ENCODE results near the gene ITGBL1. TPM values are rescaled to one million over a fixed set of nuclear protein-coding genes. Genes with fewer than 3 reads are reported as not detected.

Gene ITGBL1
- total RNA-seq, 3 donors from 2014 or later (not counting 1 experiment from before 2014, with no cell fraction given): not detected

GRCh38 chr13:101515504-101515903, 63.0 kb downstream of the ITGBL1 start:
- no peak for ATAC-seq
- Histone ChIP-seq H3K27me3 (ENCODE audit: control insufficient read depth, insufficient read depth, low read length) (no peaks in the 10 kb centered on the region), H3K9me3 (ENCODE audit: control insufficient read depth, insufficient read depth, low read length) (no peaks in the 10 kb centered on the region), H3K36me3 (ENCODE audit: control insufficient read depth, insufficient read depth, low read length) (no peaks in the 10 kb centered on the region), H3K4me1 (ENCODE audit: control insufficient read depth, insufficient read depth, low read length) (peaks cover 2% of the 10 kb centered on the region), H3K4me3 (ENCODE audit: low read length) (no peak overlapping the region), H3K27ac (ENCODE audit: low read length) (no peak overlapping the region)
- no peaks in the 10 kb centered on the region for H3K36me3 Mint-ChIP-seq
- no peak for TF ChIP-seq CTCF (IDR thresholded peaks at IDR 0.05)
- no peak for DNase-seq
- H3K4me1 Mint-ChIP-seq: peaks cover 3 to 7% of the 10 kb centered on the region in 2 donors
- no peaks in the 10 kb centered on the region for H3K27me3 Mint-ChIP-seq (ENCODE audit: low read depth in 2 of 2)
- H3K27ac Mint-ChIP-seq: no peak overlapping the region
- intact Hi-C loops (cut with micrococcal nuclease): loop anchor here (10.0 kb wide), 1 partner anchor 1039 kb away; no protein-coding TSS in a partner anchor
- no peak overlapping the region for H3K4me3 Mint-ChIP-seq
- no peaks in the 10 kb centered on the region for H3K9me3 Mint-ChIP-seq
- 69% methylated on average over 3 of the region's 3 CpGs for WGBS (ENCODE audit: insufficient coverage)

GRCh38 chr13:101516262-101516661, 63.8 kb downstream of the ITGBL1 start:
- Histone ChIP-seq H3K4me1 (ENCODE audit: control insufficient read depth, insufficient read depth, low read length) (peaks cover 6% of the 10 kb centered on the region), H3K27ac (ENCODE audit: low read length) (no peak overlapping the region), H3K9me3 (ENCODE audit: control insufficient read depth, insufficient read depth, low read length) (no peaks in the 10 kb centered on the region), H3K4me3 (ENCODE audit: low read length) (no peak overlapping the region), H3K36me3 (ENCODE audit: control insufficient read depth, insufficient read depth, low read length) (no peaks in the 10 kb centered on the region), H3K27me3 (ENCODE audit: control insufficient read depth, insufficient read depth, low read length) (no peaks in the 10 kb centered on the region)
- intact Hi-C loops (cut with micrococcal nuclease): loop anchor here (10.0 kb wide), 1 partner anchor 1039 kb away; no protein-coding TSS in a partner anchor
- H3K9me3 Mint-ChIP-seq: no peaks in the 10 kb centered on the region
- TF ChIP-seq CTCF (IDR thresholded peaks at IDR 0.05): no peak
- no peaks in the 10 kb centered on the region for H3K27me3 Mint-ChIP-seq (ENCODE audit: low read depth in 2 of 2)
- 100% methylated on average over 1 of the region's 2 CpGs for WGBS (ENCODE audit: insufficient coverage)
- H3K4me3 Mint-ChIP-seq: no peak overlapping the region
- no peaks in the 10 kb centered on the region for H3K36me3 Mint-ChIP-seq
- peaks cover 11 to 14% of the 10 kb centered on the region in 2 donors for H3K4me1 Mint-ChIP-seq
- H3K27ac Mint-ChIP-seq: no peak overlapping the region
- no peak for DNase-seq
- ATAC-seq: no peak

- no peak for TF ChIP-seq CTCF (IDR thresholded peaks at IDR 0.05)
- Histone ChIP-seq H3K27ac (ENCODE audit: low read length) (no peak overlapping the region), H3K9me3 (ENCODE audit: control insufficient read depth, insufficient read depth, low read length) (no peaks in the 10 kb centered on the region), H3K4me1 (ENCODE audit: control insufficient read depth, insufficient read depth, low read length) (peaks cover 12% of the 10 kb centered on the region), H3K27me3 (ENCODE audit: control insufficient read depth, insufficient read depth, low read length) (no peaks in the 10 kb centered on the region), H3K4me3 (ENCODE audit: low read length) (no peak overlapping the region), H3K36me3 (ENCODE audit: control insufficient read depth, insufficient read depth, low read length) (no peaks in the 10 kb centered on the region)
- WGBS (ENCODE audit: insufficient coverage): 40% methylated on average over 4 of the region's 4 CpGs
- peaks cover 16 to 21% of the 10 kb centered on the region in 2 donors for H3K4me1 Mint-ChIP-seq
- peak overlapping the region; percentile 78 for H3K4me3 Mint-ChIP-seq
- ATAC-seq: peak; percentile 73 to 87 (median 78)
- no peaks in the 10 kb centered on the region for H3K9me3 Mint-ChIP-seq
- peak overlapping the region; percentile 62 to 68 for H3K27ac Mint-ChIP-seq
- intact Hi-C loops (cut with micrococcal nuclease): no loop called here
- H3K27me3 Mint-ChIP-seq (ENCODE audit: low read depth in 2 of 2): no peaks in the 10 kb centered on the region
- peak in 1 of 2 donors; percentile 56 for DNase-seq
- no peaks in the 10 kb centered on the region for H3K36me3 Mint-ChIP-seq
Observed at GRCh38 chr13:101520672-101521071, 68.2 kb downstream of the ITGBL1 start.

- Histone ChIP-seq H3K4me1 (ENCODE audit: control insufficient read depth, insufficient read depth, low read length) (peaks cover 12% of the 10 kb centered on the region), H3K27ac (ENCODE audit: low read length) (no peak overlapping the region), H3K36me3 (ENCODE audit: control insufficient read depth, insufficient read depth, low read length) (no peaks in the 10 kb centered on the region), H3K4me3 (ENCODE audit: low read length) (no peak overlapping the region), H3K9me3 (ENCODE audit: control insufficient read depth, insufficient read depth, low read length) (no peaks in the 10 kb centered on the region), H3K27me3 (ENCODE audit: control insufficient read depth, insufficient read depth, low read length) (no peaks in the 10 kb centered on the region)
- DNase-seq: no peak
- Mint-ChIP-seq H3K36me3 (no peaks in the 10 kb centered on the region), H3K27me3 (ENCODE audit: low read depth in 2 of 2) (no peaks in the 10 kb centered on the region), H3K4me1 (peaks cover 16 to 21% of the 10 kb centered on the region in 2 donors), H3K4me3 (peak overlapping the region; percentile 78), H3K9me3 (no peaks in the 10 kb centered on the region), H3K27ac (peak overlapping the region; percentile 62 to 68)
- 77% methylated on average over 6 of the region's 6 CpGs for WGBS (ENCODE audit: insufficient coverage)
- intact Hi-C loops (cut with micrococcal nuclease): no loop called here
- no peak for ATAC-seq
- TF ChIP-seq CTCF (IDR thresholded peaks at IDR 0.05): no peak
Observed at GRCh38 chr13:101521371-101521770, 68.9 kb downstream of the ITGBL1 start.
